Adrenal gland (tissue), 5 donors: ENCODE results near the gene IL36A.

Experiments used
- POLR2A ChIP-seq, 2 donors: fragments of 450-650 bp; IDR thresholded peaks; one replicate each; pipeline ENCODE4 v1.6.1; 2017; ENCODE audit warnings: antibody characterized with exemption in 2 of 2, mild to moderate bottlenecking in 2 of 2, moderate library complexity in 1 of 2
- TF ChIP-seq, protein P1 (sequence below), 6 experiments: fragments of 450-650 bp in 4 of 6; fragments of 200-600 bp in 2 of 6; sonication (generic) in 1 of 6; IDR thresholded peaks; 1 replicate in 5 of 6; 2 replicates in 1 of 6; pipeline versions ENCODE4 v1.5.1 to v1.8.0; 2016 to 2021; ENCODE audit warnings: antibody characterized with exemption in 6 of 6, mild to moderate bottlenecking in 2 of 6, moderate library complexity in 1 of 6
- donor health status: DM: no; HTN: no; CAD: no.

GRCh38 chr2:112997151-112997550 is 8.1 kb upstream of the IL36A start:
- TF ChIP-seq, protein P1, sequence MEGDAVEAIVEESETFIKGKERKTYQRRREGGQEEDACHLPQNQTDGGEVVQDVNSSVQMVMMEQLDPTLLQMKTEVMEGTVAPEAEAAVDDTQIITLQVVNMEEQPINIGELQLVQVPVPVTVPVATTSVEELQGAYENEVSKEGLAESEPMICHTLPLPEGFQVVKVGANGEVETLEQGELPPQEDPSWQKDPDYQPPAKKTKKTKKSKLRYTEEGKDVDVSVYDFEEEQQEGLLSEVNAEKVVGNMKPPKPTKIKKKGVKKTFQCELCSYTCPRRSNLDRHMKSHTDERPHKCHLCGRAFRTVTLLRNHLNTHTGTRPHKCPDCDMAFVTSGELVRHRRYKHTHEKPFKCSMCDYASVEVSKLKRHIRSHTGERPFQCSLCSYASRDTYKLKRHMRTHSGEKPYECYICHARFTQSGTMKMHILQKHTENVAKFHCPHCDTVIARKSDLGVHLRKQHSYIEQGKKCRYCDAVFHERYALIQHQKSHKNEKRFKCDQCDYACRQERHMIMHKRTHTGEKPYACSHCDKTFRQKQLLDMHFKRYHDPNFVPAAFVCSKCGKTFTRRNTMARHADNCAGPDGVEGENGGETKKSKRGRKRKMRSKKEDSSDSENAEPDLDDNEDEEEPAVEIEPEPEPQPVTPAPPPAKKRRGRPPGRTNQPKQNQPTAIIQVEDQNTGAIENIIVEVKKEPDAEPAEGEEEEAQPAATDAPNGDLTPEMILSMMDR (IDR thresholded peaks at IDR 0.05): no peak
- no peak for TF ChIP-seq POLR2A (IDR thresholded peaks at IDR 0.05)
